Measurements from ENCODE around the gene CELA3A.
"Not testable (repeated sequence)": the region's sequence is repeated elsewhere in the genome, so short reads cannot be mapped to it uniquely, and the experiment has no call there.

CELA3A gene

DNA sequence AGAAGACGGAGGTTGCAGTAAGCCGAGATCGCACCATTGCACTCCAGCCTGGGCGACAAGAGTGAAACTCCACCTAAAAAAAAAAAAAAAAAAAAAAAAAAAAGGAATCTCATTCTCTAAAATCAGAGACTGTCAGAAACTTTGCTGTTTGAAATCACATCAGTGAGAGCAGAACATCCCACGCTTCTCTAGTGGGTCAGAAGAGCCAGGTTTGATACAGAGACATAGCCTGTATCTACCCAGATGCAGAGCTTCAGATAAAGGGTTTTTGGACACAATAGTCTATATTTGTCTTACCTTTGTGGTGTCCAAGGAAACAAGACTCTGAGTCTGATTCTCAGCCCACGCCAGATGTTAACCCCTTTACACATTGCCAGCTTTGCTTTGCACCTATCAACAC, 19.6 kb downstream of the CELA3A start:
- DNase-seq: no peak

DNA sequence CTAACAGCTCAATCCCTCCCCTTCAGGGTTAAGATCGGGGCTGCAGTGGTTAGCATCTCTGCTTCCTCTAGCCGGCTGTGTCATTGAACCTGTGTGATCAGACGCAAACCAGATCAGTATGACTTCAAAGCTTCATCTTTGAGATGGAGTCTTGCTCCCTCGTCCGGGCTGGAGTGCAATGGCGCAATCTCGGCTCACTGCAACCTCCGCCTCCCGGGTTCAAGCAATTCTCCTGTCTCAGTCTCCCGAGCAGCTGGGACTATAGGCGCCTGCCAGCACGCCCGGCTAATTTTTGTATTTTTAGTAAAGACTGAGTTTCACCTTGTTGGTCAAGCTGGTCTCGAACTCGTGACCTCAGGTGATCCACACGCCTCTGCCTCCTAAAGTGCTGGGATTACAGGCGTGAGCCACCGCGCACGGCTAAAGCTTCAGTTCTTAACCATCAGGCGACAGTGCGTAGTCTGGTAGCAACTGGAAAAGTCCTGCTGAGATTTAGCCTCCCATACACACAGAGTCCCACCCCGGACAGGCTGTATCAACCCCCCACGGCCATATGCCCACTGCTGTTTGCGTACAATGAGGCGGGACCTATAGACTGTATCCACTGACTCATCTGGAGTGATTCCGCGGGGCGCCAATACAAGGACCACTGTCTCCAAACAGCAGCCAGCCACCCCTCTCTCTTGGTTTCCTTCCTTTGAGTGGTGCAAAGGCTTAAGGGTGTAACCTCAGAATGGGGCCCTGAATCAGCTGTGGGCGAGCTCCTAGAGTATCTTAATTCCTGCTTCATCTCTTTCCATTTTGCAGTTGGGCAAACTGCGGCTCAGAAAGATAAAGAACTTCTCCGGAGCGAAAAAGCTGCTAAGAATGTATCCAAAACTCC, 23.3 kb downstream of the CELA3A start:
- DNase-seq: peak; percentile 94

DNA sequence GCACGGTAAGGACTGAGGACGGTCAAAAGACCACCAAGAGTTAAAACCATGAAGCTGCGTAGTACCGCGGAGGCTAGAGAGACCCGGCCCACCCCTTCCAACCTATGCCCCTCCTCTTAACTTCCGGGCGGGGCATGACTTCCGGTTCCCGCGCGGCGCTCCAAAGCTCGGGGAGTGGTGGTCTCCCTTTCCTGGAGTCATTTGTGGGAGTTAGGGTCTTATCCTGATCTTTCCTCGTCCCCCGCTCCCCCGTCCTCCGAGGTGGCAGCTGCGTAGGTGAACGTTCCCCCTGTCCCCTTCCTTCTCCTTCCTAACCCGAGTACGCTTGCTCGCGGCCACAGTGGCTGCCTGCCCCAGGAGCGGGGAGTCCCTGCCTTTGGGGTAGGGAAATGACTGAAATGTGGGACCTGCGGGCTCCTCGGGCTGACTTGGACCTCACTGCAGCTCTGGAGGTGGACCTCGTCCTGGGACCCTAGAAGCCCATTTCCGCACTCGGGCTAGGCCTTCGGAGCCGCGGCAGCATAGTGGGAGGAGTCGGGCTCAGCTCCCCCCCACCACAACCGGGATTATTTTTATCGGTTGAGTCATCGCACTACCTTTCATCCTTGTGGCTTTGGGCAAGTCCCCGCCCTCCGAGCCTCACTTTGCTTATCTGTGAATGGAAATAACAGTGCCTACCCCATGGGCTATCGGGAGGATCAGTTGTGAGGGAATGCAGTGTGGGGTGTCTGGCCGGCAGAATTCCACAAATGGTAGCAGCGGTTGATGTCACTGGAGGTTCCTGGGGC, 24.1 kb downstream of the CELA3A start:
- peak; percentile 94 to 95 for DNase-seq

DNA sequence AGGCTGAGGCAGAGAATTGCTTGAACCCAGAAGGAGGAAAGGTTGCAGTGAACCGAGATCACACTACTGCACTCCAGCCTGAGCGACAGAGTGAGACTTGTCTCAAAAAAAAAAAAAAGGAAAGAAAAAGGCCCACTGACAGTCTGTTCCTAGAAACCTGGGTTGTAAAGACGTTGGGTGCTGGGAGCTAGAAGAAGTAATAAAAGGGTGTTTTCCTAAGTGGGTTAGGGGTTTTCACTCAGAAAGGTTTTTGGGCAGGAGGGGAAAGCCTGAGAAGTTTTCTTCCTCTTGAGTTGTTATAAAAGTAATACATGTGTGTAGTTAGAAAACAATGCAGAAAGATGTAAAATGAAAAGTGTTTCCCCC, 25.4 kb downstream of the CELA3A start:
- no peak for DNase-seq

DNA sequence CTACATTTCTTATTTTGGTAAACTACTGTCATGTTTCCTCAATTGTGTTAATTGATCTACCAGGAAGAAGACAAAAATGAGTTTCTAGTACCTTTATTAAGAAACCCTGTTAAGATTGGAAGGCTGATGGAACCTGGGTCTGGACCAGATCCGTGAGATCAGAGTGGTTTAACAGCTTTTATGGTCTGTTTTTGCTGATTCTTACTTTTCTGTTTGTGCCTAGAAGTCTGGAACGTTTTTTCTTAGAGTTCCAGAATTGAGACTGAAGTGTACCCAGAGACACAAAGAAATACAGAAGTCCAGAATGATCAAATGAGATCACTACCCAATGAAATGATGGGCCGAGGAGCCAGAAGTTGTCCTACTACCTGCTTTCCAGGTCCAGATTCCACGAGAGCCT, 28.6 kb downstream of the CELA3A start:
- no peak for DNase-seq

DNA sequence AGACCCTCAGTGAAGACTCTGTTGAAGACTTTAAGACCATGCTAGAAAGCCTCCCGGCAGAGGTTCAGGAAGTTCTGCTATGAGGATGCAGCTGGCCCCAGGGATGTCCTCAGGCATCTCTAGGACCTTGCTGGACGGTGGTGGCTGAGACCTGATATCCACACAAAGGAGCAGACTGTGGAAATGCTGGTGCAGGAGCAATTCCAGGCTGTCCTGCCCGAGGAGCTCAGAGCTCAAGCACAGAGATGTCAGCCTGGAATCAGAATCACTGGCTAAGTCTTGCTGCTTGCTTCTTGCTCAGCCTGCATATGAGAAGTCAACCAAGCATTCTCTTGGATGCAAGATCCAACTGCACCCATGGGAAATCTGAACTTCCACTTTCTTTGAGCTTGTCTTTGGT, 29.0 kb downstream of the CELA3A start:
- no peak for DNase-seq

DNA sequence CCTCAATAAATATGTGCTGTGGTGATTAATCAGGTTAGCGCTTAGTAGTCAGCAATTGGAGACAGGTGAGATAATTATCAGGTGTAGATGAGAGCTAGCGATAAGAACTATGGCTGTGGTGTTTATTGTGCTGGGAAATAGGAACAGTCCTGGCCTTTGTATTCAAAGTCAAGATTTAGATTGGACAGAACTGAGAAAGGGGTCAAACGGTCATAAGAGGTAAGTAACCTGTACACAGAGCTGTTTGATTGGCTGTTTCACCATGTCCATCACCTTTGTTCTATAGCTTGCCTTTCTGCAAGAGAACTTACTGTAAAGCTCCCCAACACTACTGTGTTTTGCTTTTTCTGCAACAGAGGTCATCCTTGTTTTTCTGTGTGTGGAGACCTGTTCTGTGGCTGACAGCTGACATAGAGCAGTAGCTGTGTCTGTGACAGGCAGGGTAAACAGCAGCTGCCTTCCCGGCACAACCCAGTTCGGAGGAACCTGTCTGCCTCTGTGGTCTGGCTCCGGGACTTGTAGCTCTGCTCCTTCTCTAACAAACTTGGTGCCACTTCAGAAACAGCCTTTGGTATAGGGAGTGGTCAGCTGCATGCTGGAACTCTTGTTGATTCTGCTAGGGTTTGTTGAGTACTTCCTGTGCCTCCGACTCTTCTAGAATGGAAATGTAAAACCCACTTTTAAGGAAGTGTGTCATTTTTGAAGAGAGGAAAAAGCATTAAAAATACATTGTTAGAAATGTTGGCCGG, 29.9 kb downstream of the CELA3A start:
- DNase-seq: peak; percentile 19 to 22

DNA sequence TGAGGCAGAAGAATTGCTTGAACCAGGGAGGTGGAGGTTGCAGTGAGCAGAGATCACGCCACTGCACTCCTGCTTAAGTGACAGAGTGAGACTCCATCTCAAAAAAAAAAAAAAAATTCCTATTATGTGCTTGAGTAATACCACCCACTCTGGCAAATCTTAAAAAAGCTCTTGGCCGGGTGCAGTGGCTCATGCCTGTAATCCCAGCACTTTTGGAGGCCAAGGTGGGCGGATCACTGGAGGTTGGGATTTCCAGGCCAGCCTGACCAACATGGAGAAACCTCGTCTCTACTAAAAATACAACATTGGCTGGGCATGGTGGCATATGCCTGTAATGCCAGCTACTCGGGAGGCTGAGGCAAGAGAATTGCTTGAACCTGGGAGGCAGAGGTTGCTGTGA, 33.4 kb downstream of the CELA3A start:
- not testable (repeated sequence) for DNase-seq

DNA sequence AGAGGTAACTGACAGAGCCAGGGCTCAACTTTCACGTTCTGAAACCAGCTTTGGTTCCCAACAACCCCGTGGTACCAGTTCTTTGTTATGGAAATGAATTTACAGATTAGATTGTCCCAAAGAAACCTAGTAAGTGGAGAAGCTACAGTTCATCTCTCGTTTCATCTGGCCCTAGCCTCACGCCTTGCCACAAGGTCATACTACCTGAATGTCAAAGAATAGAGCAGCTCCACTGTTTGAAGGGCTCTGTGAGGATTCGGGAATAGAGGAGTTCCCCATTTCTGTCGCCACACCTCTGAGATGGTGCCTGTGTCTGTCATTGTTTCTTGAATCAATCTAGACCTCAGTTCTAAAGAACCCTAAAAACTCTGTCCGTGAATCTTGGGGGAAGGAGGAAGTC, 36.1 kb downstream of the CELA3A start:
- no peak for DNase-seq

DNA sequence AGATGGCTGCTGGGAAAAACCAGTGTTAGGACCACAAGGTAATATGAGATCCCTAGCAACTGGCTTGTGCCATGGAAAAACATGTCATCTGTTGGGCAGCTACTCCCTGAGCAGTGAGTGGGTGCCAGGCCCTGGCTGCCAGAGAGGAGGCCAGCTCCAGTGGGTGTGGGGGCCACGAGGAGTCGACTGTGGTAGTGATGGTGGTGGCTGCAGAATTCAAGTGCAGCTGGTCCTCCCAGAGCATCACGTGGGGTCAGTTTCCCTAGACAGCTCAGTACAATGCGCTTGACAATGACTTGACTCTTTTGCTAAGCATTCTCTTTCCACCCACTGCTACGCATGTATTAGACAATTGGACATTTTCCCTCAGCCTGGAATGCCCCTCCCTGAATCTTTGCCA, 36.6 kb downstream of the CELA3A start:
- no peak for DNase-seq

DNA sequence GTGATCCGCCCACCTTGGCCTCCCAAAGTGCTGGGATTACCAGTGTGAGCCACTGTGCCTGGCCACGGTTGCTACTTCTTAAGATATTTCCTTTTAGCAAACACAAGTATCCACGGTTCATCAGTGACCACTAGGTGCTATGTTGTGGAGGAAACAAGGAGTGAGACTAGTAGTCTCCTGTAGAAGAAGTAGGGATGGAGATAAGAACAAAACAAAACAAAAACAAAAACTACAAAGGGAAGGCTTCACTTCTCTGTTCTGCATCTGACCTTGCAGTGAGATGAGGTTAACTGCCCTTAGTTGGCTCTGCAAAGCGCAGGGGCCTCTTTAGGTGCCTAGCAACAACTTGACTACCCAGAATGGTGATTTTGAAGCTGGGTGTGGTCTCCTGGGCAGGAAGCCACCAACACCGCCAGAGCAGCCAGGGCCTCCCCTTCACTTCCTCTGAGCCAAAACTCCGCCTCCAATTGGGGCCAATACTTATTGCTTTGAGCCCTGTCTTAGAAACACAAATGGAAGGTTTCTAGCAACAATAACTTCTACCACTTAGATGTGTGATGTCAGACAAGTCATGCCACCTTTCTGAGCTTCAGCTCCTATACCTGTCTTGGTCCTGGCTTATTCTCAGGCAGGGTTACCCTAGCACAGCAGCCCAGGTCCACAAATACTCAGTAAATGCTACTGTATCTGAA, 38.3 kb downstream of the CELA3A start:
- DNase-seq: peak; percentile 96 to 97

DNA sequence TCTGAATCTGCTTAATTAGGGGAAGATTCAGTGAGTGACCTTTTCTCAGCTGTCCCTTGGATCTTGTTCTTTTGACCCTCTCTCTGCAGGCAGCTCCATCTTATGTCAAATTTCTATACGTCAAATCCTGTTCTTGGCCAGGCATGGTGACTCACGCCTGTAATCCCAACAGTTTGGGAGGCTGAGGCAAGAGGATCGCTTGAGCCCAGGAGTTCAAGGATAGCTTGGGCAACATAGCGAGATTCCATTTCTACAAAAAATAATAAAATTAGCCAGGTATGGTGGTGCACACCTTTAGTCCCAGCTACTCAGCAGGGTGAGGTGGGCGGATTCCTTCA, 38.8 kb downstream of the CELA3A start:
- peak in 1 of 2 experiments; percentile 53 for DNase-seq

DNA sequence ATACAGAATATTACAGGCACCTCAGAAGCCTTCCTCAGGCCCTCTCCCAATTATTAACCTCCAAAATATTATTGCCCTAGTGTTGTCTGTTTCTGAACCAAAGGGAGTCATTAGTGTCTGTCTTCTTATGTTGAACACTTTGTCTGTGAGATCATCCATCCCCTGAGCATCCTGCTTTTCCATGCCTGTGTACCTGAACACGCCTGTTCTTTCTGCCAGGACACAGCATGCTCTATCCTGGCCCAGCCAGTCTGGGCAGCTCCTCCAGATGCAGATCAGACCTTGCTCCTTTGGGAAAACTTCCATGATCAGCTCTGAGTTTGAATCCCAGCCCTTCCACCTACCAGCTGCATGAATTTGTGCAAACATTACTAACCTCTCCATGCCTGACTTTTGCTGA, 40.0 kb downstream of the CELA3A start:
- no peak for DNase-seq

DNA sequence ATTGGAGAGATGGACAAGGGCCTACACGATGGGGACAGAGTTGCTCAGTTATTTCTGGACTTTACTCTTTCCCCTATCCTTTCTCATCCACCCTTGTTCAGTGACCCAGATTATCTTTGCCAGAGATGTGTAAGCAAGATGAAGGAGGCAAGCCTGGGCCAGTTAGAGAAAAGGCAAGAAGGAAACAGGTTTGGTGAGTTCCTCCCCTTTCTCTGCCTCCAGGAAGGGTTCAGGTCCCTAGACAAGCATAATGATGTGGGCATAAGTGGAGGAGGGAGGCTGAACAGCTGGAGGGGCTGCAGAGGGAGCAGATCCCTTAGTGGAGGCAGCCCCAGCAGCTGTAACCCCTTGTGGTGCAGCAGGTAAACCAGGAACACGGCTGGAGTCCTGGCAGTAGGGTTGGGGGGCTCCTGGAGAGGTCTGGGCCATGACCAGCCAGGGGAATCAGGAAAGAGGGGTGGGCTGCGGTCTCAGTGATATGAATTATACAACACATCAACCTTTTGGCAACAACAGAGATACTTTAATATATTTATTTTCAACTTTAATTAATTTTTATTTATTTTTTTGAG, 41.8 kb downstream of the CELA3A start:
- no peak for DNase-seq

DNA sequence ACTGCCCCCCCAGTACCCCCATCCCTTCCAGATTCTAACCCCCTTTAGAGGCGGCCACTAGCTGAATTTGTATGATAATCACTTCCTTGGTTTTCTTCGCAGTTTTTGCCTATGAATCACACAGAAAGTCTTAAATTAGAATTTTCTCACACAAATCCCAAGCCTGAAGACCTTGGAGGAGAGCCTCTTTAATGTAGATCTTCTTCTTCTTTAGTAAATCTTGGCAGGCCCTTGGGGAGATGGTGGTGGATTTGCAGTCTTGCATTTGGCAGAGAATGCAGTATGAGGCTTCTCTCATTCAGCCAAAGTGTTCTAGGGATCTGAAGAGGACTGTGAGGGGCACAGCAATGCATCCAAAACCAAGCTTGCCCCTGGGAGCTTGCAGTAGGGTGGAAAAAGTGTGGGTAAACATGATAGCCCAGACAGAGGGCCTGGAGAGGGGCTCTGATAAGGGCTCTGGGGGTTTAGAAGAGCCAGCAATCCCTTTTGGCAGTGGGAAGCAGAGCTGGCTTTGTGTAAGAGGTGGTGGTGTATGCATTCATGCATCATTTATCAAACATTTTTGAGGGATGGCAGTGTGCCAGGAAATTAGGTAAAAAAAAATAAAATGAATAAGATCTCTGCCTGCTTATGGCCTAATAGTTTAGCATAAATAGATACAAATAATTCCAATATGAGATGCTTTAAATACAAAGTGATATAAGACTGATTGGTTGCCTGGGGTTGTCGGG, 43.4 kb downstream of the CELA3A start:
- DNase-seq: no peak

DNA sequence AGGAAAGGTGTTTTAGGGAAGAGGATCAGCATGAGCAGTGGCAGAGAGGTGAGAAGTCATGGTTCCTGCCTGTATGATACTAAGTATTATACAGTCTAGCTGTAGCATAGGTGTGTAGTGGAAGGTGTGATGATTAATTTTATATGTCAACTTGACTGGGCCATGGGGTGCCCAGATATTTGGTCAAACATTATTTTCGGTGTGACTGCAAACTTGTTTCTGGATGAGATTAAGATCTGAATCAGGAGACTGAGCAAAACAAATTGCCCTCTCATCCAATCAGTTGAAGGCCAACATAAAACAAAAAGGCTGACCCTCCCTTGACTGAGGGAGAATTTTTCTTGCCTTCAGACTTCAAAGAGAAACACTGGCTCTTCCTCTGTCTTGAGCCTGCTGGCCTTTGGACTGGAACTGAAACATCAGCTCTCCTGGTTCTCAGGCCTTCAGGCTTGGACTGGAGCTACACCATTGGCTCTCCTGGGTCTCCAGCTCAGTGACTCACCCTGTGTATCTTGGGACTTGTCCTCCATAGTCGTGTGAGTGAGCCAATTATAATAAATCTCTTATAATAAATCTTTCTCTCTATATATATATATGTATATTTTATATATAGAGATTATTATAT, 44.3 kb downstream of the CELA3A start:
- no peak for DNase-seq

DNA sequence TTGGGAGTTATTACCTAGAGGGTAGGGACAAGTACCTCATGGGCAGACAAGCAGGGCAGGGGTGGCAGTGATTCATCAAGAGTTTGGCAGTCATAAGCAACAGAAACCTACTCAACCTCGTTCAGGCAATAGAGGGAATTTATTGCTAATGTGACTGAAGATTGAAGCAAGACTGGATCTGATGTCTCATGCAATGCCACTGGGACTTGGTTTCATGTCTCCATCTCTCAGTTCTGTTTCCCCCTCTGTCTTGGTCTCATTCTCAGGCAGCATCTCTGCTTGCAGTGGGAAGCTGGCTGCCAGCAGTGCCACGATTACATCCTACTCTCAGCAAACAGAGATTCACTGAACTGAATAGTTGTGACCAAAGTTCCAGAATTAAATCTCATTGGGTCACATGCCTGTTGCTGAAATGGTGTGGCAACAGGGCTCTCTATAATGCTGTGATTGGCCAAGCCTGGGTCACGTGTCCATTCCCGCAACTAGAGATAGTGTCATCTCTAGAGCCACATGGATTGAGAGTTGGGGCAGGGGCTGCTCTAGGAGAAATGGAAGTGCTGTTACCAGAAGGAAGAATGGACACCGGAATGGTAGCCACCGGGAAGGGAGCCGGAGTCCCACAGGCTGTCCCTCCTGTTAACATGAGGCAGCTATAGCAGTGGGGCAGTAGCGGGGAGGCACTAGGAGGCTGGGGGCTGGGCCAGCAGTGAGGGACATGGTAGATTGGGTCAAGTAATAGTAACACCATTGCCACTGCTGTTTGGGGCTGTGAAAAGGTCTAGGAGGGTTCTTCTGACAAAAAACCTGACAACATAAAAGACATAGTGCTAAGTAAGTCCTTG, 47.1 kb downstream of the CELA3A start:
- DNase-seq: no peak

DNA sequence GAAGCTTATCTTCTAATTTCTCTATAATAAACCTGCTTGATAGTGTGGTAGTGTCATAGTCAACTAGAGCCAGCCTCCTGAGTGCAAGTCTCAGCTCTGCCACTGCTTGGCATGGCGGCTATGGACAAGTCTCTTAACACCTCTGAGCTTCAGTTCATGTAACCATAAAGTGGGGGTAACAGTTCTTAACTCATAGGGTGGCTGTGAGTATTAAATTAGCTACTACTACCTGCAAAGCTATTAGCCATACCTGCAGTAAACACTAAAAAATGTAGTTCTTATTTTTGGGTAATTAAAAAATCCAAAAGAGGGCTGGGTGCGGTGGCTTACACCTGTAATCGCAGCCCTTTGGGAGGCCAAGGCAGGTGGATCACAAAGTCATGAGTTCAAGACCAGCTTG, 48.9 kb downstream of the CELA3A start:
- DNase-seq: no peak

DNA sequence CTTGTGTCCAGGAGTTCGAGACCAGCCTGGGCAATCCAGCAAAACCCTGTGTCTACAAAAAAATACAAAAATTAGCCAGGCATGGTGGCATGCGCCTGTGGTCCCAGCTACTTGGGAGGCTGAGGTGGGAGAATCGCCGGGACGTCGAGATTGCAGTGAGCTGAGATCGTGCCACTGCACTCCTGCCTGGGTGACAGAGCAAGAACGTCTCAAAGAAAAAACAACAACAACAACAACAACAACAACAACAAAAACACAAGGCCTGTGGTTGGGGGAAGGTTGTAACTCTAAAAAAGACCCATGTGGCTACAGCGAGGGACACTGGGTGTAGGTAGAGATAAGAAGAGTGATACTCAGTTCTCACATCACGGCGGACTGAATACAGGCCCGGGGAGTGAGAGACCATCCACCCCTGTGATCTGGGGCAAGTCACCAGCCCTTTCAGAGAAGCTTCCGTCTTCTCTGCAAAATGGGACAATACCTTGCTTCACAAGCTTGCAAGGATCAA, 50.2 kb downstream of the CELA3A start:
- no peak for DNase-seq
